ENCODE results near the gene PHF11. TPM values are rescaled to one million over a fixed set of nuclear protein-coding genes. Genes with fewer than 3 reads are reported as not detected.

The PHF11 gene
- total and polyA plus RNA-seq, 2 of the 13 experiments (the other 11 are each of a cell fraction or from before 2014, with no cell fraction given) = 15.8 to 22.0 TPM

GRCh38 chr13:49546561-49546960, 50.8 kb downstream of the PHF11 start:
- in situ Hi-C loops (cut with HindIII; ENCODE audit: extremely low pct_ligation_motif_present, low pct_unique_long_range_greater_than_20kb) = no loop called here
- Histone ChIP-seq H3K4me2 (ENCODE audit: low read depth, low read length) (no peak overlapping the region), H3K27me3 (ENCODE audit: control insufficient read depth in 1 of 2, insufficient read depth in 2 of 2, low read length in 2 of 2) (no peaks in the 10 kb centered on the region), H3K36me3 (replicated peaks in 1 of 2; ENCODE audit: control insufficient read depth in 1 of 2, insufficient read depth in 2 of 2, low read length in 2 of 2) (peaks cover 17 to 47% of the 10 kb centered on the region in 2 experiments), H3K4me1 (ENCODE audit: insufficient read depth, low read length) (peaks cover 6% of the 10 kb centered on the region), H4K20me1 (ENCODE audit: insufficient read depth, low read length) (no peaks in the 10 kb centered on the region), H3K9ac (ENCODE audit: insufficient read depth, low read depth, low read length) (no peak overlapping the region), H2AFZ (ENCODE audit: low read length) (no peak overlapping the region), H3K27ac (ENCODE audit: extremely low read length, insufficient read depth, low read length) (no peak overlapping the region), H3K4me3 (replicated peaks in 1 of 3; ENCODE audit: insufficient read depth in 1 of 3, low read depth in 2 of 3, low read length in 3 of 3) (no peak overlapping the region), H3K9me3 (ENCODE audit: low read length) (no peaks in the 10 kb centered on the region), H3K79me2 (ENCODE audit: insufficient read depth, low read length) (no peaks in the 10 kb centered on the region)
- no TSS peak for BruUV-seq (replicated peaks)
- TF ChIP-seq ZNF589 (CRISPR knock-in tag; conservative IDR thresholded peaks at IDR 0.05) (no peak), ZNF468 (CRISPR knock-in tag; IDR thresholded peaks at IDR 0.05) (no peak), CCDC6 (CRISPR knock-in tag; IDR thresholded peaks at IDR 0.05) (no peak), NR1H2 (CRISPR knock-in tag; IDR thresholded peaks at IDR 0.05; ENCODE audit: borderline replicate concordance, low read depth) (no peak), ZNF850 (CRISPR knock-in tag; conservative IDR thresholded peaks at IDR 0.05) (no peak), POLR2G (IDR thresholded peaks at IDR 0.05; ENCODE audit: low read depth, low read length) (no peak), NR2C2 (CRISPR knock-in tag; IDR thresholded peaks at IDR 0.05; ENCODE audit: borderline replicate concordance) (no peak), ZBTB1 (CRISPR knock-in tag; IDR thresholded peaks at IDR 0.05; ENCODE audit: borderline replicate concordance) (no peak), SKI (IDR thresholded peaks at IDR 0.05; ENCODE audit: partially characterized antibody) (no peak), HNRNPL (IDR thresholded peaks at IDR 0.05; ENCODE audit: low read depth, low read length) (no peak), MBNL3 (CRISPR knock-in tag; conservative IDR thresholded peaks at IDR 0.05) (no peak)
- TF ChIP-seq, protein P1, sequence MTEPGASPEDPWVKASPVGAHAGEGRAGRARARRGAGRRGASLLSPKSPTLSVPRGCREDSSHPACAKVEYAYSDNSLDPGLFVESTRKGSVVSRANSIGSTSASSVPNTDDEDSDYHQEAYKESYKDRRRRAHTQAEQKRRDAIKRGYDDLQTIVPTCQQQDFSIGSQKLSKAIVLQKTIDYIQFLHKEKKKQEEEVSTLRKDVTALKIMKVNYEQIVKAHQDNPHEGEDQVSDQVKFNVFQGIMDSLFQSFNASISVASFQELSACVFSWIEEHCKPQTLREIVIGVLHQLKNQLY (CRISPR knock-in tag; IDR thresholded peaks at IDR 0.05) = no peak
- no peak for DNase-seq (ENCODE audit: low spot score)
- CTCF ChIA-PET (ENCODE audit: low intra/inter-chr PET ratio, low total read pairs) = no interaction called here
- intact Hi-C loops (cut with micrococcal nuclease; ENCODE audit: unreplicated experiment) = no loop called here
- no peak for FAIRE-seq
- 98% methylated on average over 9 of the region's 9 CpGs for WGBS (ENCODE audit: low lambda C conversion rate)
- POLR2A ChIA-PET = no interaction called here
- no peak for ATAC-seq

Data from HepG2 (cell line).